ENCODE data around the gene SEH1L.

GRCh38 chr18:12995952-12996477, 48.2 kb downstream of the SEH1L start:
- TF ChIP-seq CTCF (conservative IDR thresholded peaks at IDR 0.05; ENCODE audit: low read length): no peak
- no peak for TF ChIP-seq EZH2phosphoT487 (IDR thresholded peaks at IDR 0.05; ENCODE audit: borderline replicate concordance)
